G401.6 (cell line): Measurements from ENCODE around the gene PLEKHA3.
"Not testable (repeated sequence)": the region's sequence is repeated elsewhere in the genome, so short reads cannot be mapped to it uniquely, and the experiment has no call there.

Experiments
- FAIRE-seq: peaks from 2 replicates; lab custom pipeline; 2012; peaks lifted over from hg19 to GRCh38; lab: Jason Lieb, UNC

Gene PLEKHA3

GRCh38 chr2:178525460-178525859 lies 45.2 kb downstream of the PLEKHA3 start:
- FAIRE-seq, result not testable (repeated sequence)

DNA sequence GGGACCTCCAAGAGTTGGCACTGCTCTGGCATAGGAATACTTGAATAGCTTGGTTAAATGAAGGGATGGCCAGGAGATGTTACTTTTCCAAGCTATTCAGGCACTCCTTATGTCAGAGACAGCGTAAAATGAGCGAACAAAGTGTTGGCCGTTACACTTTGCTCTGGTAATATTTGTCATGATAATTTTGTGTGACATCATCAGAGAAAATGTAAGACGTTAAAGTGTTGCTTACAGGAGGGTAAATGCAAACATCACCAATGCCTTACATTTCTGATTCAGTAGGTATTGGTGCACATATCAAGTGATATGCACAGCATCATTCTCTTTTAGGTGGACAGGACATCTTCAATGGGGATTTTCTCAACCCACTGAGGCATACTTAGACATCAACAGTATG lies 46.0 kb downstream of the PLEKHA3 start:
- FAIRE-seq, result no peak

DNA sequence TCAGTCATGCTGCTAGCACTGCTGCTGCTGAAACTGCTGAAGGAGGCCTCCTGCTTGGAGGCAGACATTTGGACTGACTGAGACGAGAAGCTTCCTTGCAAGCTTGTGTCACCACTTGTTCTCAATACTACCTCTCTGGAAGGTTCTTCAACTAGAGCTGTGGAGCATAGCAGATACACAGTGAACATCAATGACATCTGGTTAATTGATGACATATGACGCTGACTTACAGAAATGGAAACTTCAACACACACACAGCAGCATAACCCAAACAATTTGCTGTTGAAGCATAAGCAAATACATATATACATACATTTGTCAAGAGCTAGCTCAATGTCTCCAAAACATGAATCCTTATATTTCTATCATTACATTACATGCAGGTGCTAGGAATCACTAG lies 47.3 kb downstream of the PLEKHA3 start:
- no peak for FAIRE-seq

DNA sequence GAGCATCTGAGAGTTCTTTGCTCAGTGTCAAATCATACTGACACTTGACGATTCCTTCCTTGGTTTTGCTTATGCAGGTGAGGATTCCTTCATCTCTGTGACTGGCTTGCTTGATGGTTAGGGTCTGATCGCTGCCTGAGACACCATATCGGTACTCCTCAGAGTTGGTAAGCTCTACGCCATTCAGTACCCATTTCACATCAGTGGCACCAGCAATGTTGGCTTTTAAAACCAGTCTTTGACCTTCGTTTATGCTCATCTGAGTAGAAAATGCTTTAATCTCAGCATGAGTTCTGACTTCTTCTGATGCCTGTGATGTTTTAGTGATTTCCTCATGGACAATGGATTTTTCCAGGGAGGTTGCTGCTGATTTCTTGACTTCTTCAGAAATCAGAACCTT lies 48.4 kb downstream of the PLEKHA3 start:
- FAIRE-seq, result no peak

DNA sequence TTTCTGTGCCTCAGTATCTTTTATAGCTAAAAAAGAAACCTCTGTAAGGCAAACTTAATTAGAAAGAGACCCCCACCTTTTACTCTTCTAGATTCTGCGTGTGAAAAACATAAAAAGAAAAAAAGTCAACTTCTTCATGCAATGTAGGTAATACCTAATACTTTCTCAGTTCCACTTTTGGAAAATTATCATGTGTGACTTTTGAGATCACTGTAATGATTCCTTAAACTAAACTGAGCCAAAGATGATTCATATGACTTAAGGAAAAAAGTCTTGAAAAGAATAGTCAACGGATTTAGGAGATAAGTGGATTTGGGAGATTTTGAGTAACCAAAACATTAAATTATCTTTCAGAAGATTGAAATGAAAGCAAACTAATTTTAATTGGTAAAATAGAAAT lies 48.9 kb downstream of the PLEKHA3 start:
- FAIRE-seq, result no peak

DNA sequence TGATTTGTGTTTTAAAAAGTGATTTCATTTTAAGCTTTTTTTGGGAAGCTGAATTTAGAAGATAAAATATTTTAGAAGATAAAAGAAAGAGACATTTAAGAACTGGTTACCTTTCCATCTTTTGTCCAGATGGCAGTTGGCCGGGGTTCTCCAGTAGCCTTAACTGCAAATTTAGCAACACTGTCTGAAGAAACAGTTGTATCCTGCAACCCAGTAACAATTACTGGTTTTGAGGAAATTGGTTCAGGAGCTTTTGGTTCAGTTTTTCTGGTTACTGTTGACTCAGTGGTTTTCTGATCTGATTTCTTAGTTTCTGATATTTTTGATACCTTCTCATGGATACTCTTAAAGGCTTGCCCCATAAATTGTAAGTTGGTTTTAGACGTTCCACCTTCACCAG lies 49.9 kb downstream of the PLEKHA3 start:
- no peak for FAIRE-seq

DNA sequence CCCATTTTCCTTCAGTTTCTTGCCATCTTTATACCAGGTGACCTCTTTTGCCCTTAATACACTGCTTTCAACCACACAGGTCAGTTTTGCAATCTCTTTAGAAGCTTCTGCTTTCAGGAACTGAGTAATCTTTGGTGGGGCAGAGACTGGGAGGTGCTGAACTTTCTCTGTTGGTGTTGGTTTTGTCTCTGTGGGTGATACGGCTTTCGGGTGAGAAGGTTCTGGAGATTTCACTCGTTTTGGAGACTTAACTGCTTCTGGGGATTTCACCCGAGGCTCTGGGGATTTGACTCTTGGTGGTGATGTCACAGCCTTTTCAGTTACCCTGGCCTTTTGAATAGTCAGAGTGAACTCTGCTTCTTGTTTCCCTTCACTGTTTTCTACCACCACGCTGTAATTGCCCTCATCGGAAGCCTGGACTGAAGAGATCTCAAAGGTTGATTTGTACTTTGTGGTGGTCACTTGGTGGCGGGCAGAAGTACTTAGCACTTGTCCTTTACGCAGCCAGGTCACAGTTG lies 50.4 kb downstream of the PLEKHA3 start:
- no peak for FAIRE-seq

DNA sequence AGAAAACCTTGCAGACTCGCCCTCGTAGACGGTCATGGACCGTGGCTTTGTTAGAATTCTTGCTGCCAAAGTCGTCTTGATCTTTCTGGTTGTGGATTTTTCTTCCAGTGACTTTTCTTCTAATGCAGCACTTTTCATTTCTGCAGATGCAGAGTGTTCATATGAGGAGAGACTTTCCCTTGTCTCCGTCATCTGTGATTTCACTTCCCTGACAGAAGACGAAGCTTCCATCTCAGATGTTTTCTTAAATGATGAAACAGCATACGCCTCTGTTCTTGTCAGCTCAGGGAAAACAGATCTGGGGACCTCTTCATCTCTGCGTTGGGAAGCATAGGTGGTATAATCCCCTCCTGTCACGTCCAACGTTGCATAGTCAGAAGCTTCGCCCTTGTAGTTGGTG lies 50.9 kb downstream of the PLEKHA3 start:
- no peak for FAIRE-seq

GRCh38 chr2:178536037-178536436 lies 55.8 kb downstream of the PLEKHA3 start:
- FAIRE-seq, result no peak

DNA sequence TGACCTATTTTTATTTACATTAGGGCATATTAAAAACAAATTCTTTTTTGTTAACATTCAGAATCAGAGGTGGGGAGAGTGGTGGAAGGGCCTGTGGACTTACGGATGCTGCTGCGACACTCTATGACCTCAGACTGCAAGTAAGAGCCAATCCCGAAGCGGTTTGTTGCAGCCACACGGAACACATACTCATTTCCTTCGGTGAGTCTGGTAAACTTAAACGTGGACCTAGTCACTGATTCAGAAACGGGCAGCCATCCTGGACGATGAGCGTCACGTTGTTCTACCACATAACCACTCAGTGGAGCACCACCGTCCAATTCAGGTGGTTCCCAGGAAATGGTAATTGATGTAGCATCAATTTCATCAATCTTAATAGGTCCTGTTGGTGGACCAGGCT lies 61.9 kb downstream of the PLEKHA3 start:
- no peak for FAIRE-seq

DNA sequence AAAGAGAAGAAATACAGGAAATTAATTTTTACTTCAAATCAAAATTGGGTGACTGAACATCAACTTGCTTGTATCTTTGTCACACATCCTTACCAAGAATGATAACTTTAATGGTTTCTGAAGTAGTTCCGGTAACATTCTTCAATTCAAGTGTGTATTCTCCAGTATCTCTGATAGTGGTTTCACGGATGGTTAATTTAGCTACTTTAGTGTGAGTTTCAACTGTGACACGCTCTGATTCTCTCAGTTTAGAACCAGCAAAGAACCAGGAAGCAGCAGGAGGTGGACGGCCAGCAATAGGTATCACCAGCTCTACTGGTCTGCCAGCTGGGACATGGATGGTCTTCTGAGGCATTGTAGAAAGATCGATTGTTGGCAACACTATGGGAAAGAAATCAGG lies 62.3 kb downstream of the PLEKHA3 start:
- no peak for FAIRE-seq

GRCh38 chr2:178550352-178550751 lies 70.1 kb downstream of the PLEKHA3 start:
- FAIRE-seq, result no peak

DNA sequence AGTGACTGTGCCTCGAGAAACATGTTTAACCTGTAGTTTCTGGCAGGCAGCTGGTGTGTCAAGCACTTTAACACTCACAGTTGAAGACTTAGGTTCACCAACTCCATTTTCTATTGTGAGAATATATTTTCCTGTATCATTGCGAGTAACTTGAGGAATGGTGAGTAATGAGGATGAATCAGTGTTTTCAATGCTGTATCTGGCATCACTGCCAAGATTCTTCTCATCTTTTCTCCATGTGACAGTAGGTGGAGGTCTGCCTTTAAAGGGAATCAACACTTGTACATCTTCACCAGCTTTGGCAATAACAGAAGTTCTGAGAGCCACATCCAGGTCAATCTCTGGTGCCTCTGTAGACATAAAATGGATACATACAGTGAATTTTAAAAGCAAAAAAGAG lies 72.8 kb downstream of the PLEKHA3 start:
- no peak for FAIRE-seq
